Measurements from ENCODE around the gene CEP104. TPM values are rescaled to one million over a fixed set of nuclear protein-coding genes. Genes with fewer than 3 reads are reported as not detected.

The CEP104 gene
- total RNA-seq, 1 donor from 2014 or later, result 35.2 TPM

- DNase-seq (no peak), ATAC-seq (no peak)
- intact Hi-C loops (cut with micrococcal nuclease), result no loop called here
These were observed 17.7 kb upstream of the CEP104 start for GRCh38 chr1:3874736-3875135.

GRCh38 chr1:3872546-3872945 lies 15.5 kb upstream of the CEP104 start:
- intact Hi-C loops (cut with micrococcal nuclease), result no loop called here
- DNase-seq, result no peak
- no peak for ATAC-seq

- no peak for ATAC-seq
- no peak for DNase-seq
- intact Hi-C loops (cut with micrococcal nuclease), result no loop called here
These were observed 14.4 kb upstream of the CEP104 start for GRCh38 chr1:3871451-3871805.

GRCh38 chr1:3869751-3870301 lies 12.8 kb upstream of the CEP104 start:
- ATAC-seq (no peak), DNase-seq (no peak)
- intact Hi-C loops (cut with micrococcal nuclease), result no loop called here

- DNase-seq (no peak), ATAC-seq (peak; percentile 39)
- intact Hi-C loops (cut with micrococcal nuclease), result no loop called here
These were observed 11.5 kb upstream of the CEP104 start for GRCh38 chr1:3868464-3869006.

GRCh38 chr1:3865606-3866160 lies 8.7 kb upstream of the CEP104 start:
- no peak for ATAC-seq
- intact Hi-C loops (cut with micrococcal nuclease), result no loop called here
- DNase-seq, result no peak

GRCh38 chr1:3864884-3865283 lies 7.9 kb upstream of the CEP104 start:
- ATAC-seq (no peak), DNase-seq (no peak)
- intact Hi-C loops (cut with micrococcal nuclease), result no loop called here

- DNase-seq, result no peak
- intact Hi-C loops (cut with micrococcal nuclease), result no loop called here
- ATAC-seq, result no peak
These were observed 6.4 kb upstream of the CEP104 start for GRCh38 chr1:3863231-3863935.

GRCh38 chr1:3858231-3858981 lies 1.4 kb upstream of the CEP104 start:
- DNase-seq, result no peak

GRCh38 chr1:3857791-3858129 lies 749 bp upstream of the CEP104 start:
- DNase-seq (no peak), ATAC-seq (peak; percentile 3)
- intact Hi-C loops (cut with micrococcal nuclease), result no loop called here

More at GRCh38 chr1:3858231-3858981, 1.4 kb upstream of the CEP104 start:
- intact Hi-C loops (cut with micrococcal nuclease), result no loop called here
- ATAC-seq, result no peak

- DNase-seq (no peak), ATAC-seq (no peak)
- intact Hi-C loops (cut with micrococcal nuclease), result no loop called here
These were observed 4.1 kb downstream of the CEP104 start for GRCh38 chr1:3852711-3853485.

GRCh38 chr1:3852091-3852490 lies 4.9 kb downstream of the CEP104 start:
- DNase-seq (no peak), ATAC-seq (no peak)
- intact Hi-C loops (cut with micrococcal nuclease), result no loop called here

GRCh38 chr1:3851292-3851691 lies 5.7 kb downstream of the CEP104 start:
- no peak for DNase-seq
- intact Hi-C loops (cut with micrococcal nuclease), result no loop called here

GRCh38 chr1:3850857-3851256 lies 6.2 kb downstream of the CEP104 start:
- intact Hi-C loops (cut with micrococcal nuclease), result no loop called here
- no peak for ATAC-seq
- no peak for DNase-seq

More at GRCh38 chr1:3851292-3851691, 5.7 kb downstream of the CEP104 start:
- no peak for ATAC-seq

- ATAC-seq (no peak), DNase-seq (no peak)
- intact Hi-C loops (cut with micrococcal nuclease), result no loop called here
These were observed 9.9 kb downstream of the CEP104 start for GRCh38 chr1:3847081-3847480.

- DNase-seq (no peak), ATAC-seq (no peak)
- intact Hi-C loops (cut with micrococcal nuclease), result no loop called here
These were observed 10.5 kb downstream of the CEP104 start for GRCh38 chr1:3846541-3846940.

- intact Hi-C loops (cut with micrococcal nuclease), result no loop called here
- DNase-seq, result no peak
- ATAC-seq, result no peak
These were observed 14.1 kb downstream of the CEP104 start for GRCh38 chr1:3842912-3843311.

- intact Hi-C loops (cut with micrococcal nuclease), result no loop called here
- ATAC-seq, result no peak
- DNase-seq, result no peak
These were observed 15.5 kb downstream of the CEP104 start for GRCh38 chr1:3841491-3841890.

- intact Hi-C loops (cut with micrococcal nuclease), result no loop called here
- DNase-seq (no peak), ATAC-seq (no peak)
These were observed 18.2 kb downstream of the CEP104 start for GRCh38 chr1:3838788-3839187.
